SJSA1 (cell line): ENCODE data around the gene CLEC4F. TPM values are rescaled to one million over a fixed set of nuclear protein-coding genes. Genes with fewer than 3 reads are reported as not detected.

ENCODE experiments used
- DNase-seq, 2 experiments: peaks; one replicate each; pipeline ENCODE4 v3.0.0-alpha.2; 2015 to 2020; ENCODE audit warnings: low spot score in 2 of 2, low read depth in 1 of 2
- H3K27ac ChIP-seq: fragments of 250-450 bp; sonication (Bioruptor Pico); 2 replicates; pipeline ENCODE4 v1.5.1; 2020; ENCODE audit warnings: mild to moderate bottlenecking, moderate library complexity
- H3K27me3 ChIP-seq: fragments of 250-450 bp; sonication (Bioruptor Pico); replicated peaks from 2 replicates; pipeline ENCODE4 v1.5.1; 2020; ENCODE audit warnings: mild to moderate bottlenecking, moderate library complexity
- H3K36me3 ChIP-seq: fragments of 250-450 bp; sonication (Bioruptor Pico); 2 replicates; pipeline ENCODE4 v1.5.1; 2020; ENCODE audit warnings: mild to moderate bottlenecking
- H3K4me1 ChIP-seq: fragments of 250-450 bp; sonication (Bioruptor Pico); replicated peaks from 2 replicates; pipeline ENCODE4 v1.6.1; 2021; ENCODE audit warnings: mild to moderate bottlenecking
- H3K4me3 ChIP-seq: fragments of 250-450 bp; sonication (Bioruptor Pico); 2 replicates; pipeline ENCODE4 v1.5.1; 2020; ENCODE audit warnings: mild to moderate bottlenecking
- H3K9me3 ChIP-seq: fragments of 250-450 bp; sonication (Bioruptor Pico); replicated peaks from 2 replicates; pipeline ENCODE4 v1.5.1; 2020; ENCODE audit warnings: mild to moderate bottlenecking
- total RNA-seq: library from RNA; depleted of rRNA; stranded (reverse); fragments of >200 nt; shearing (Covaris generic); gene quantifications from 2 replicates; pipeline ENCODE4 v1.2.3, GENCODE V29; 2014

Gene CLEC4F
- total RNA-seq, 1 experiment from 2014 or later = not detected

DNA sequence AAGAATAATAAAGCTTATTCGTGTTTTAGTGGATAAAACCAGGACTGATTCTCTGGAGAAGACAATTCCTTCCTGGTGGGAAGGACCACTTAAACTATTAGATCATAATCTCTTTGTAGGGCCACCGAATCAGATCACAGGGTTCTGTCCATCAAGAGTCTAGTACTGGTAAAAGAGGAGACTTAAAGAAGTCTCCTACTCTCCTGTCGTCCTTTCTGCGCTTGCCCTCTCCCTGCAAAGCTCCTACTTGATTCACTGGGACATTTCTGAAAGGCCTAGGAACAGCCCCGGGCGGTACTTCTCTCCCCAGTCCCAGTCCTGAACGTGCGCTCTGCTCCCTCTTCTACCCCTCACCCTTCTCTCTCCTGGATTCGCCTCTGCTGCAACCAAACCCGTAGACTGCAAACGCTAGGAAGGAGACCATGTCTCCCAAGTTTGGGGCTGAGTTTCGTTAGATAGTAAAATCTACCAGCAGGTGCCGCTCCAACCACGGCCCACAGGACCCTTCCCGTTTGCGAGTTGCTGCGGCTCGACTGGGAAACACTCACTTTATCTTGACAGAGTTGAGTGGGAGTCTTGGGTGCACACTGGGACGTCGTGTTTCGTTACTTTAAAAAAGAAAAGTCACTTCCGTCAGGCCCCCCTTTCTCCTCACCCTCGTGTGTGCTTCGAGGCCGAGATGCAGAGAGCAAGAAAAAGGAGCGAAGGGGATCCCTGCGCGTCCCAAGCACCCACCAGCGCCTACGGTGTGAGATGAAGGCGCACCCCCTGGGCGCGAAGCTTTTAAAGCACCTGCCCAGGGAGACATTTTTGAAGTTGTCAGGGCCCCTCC lies 30.9 kb downstream of the CLEC4F start:
- Histone ChIP-seq H3K27me3 (peaks cover 43% of the 10 kb centered on the region), H3K4me3 (no peak overlapping the region), H3K36me3 (no peaks in the 10 kb centered on the region), H3K27ac (no peak overlapping the region), H3K9me3 (no peaks in the 10 kb centered on the region), H3K4me1 (no peaks in the 10 kb centered on the region)
- DNase-seq = peak in 1 of 2 experiments; percentile 7

- no peak overlapping the region for H3K4me3 ChIP-seq
- H3K27ac ChIP-seq = no peak overlapping the region
- DNase-seq = no peak
- H3K27me3 ChIP-seq = peaks cover 25% of the 10 kb centered on the region
- H3K4me1 ChIP-seq = no peaks in the 10 kb centered on the region
- no peaks in the 10 kb centered on the region for H3K9me3 ChIP-seq
- H3K36me3 ChIP-seq = no peaks in the 10 kb centered on the region
Observed at GRCh38 chr2:70785137-70785911, 35.1 kb downstream of the CLEC4F start.

DNA sequence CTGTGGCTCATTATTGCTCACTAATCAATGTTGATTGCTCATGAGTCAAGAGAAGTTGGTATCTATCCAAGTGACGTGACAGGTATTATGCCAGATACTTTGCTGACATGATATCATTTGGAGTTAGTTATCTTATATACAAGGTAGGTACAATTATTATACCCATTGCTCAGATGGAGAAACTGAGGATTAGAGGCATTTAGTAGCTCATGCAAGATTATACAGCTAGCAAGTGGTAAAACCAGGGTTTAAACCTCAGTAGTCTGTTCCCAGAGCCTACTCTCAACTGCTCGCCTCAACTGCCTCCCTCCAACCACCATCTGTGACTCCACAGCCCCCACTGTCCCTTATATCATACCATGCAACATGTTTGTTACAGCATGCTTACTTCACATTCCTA lies 36.1 kb downstream of the CLEC4F start:
- no peaks in the 10 kb centered on the region for H3K9me3 ChIP-seq
- no peaks in the 10 kb centered on the region for H3K36me3 ChIP-seq
- H3K27ac ChIP-seq = no peak overlapping the region
- no peak for DNase-seq
- no peaks in the 10 kb centered on the region for H3K4me1 ChIP-seq
- no peak overlapping the region for H3K4me3 ChIP-seq
- peaks cover 20% of the 10 kb centered on the region for H3K27me3 ChIP-seq

- Histone ChIP-seq H3K9me3 (no peaks in the 10 kb centered on the region), H3K27ac (no peak overlapping the region), H3K4me3 (no peak overlapping the region), H3K36me3 (no peaks in the 10 kb centered on the region), H3K4me1 (no peaks in the 10 kb centered on the region), H3K27me3 (peaks cover 14% of the 10 kb centered on the region)
- DNase-seq = no peak
Observed at GRCh38 chr2:70779911-70780545, 40.4 kb downstream of the CLEC4F start.

- Histone ChIP-seq H3K4me1 (no peaks in the 10 kb centered on the region), H3K27ac (no peak overlapping the region)
Observed at GRCh38 chr2:70779491-70779890, 40.9 kb downstream of the CLEC4F start.

GRCh38 chr2:70778676-70779075 lies 41.7 kb downstream of the CLEC4F start:
- H3K27me3 ChIP-seq = peaks cover 14% of the 10 kb centered on the region
- no peak overlapping the region for H3K27ac ChIP-seq
- H3K36me3 ChIP-seq = no peaks in the 10 kb centered on the region
- H3K4me1 ChIP-seq = no peaks in the 10 kb centered on the region
- DNase-seq = no peak
- no peak overlapping the region for H3K4me3 ChIP-seq
- no peaks in the 10 kb centered on the region for H3K9me3 ChIP-seq

More at GRCh38 chr2:70779491-70779890, 40.9 kb downstream of the CLEC4F start:
- H3K9me3 ChIP-seq = no peaks in the 10 kb centered on the region
- DNase-seq = no peak
- no peak overlapping the region for H3K4me3 ChIP-seq
- peaks cover 14% of the 10 kb centered on the region for H3K27me3 ChIP-seq
- no peaks in the 10 kb centered on the region for H3K36me3 ChIP-seq

- Histone ChIP-seq H3K27ac (no peak overlapping the region), H3K9me3 (no peaks in the 10 kb centered on the region), H3K4me3 (no peak overlapping the region), H3K4me1 (no peaks in the 10 kb centered on the region), H3K27me3 (peaks cover 14% of the 10 kb centered on the region), H3K36me3 (no peaks in the 10 kb centered on the region)
- no peak for DNase-seq
Observed at GRCh38 chr2:70777450-70777849, 42.9 kb downstream of the CLEC4F start.

DNA sequence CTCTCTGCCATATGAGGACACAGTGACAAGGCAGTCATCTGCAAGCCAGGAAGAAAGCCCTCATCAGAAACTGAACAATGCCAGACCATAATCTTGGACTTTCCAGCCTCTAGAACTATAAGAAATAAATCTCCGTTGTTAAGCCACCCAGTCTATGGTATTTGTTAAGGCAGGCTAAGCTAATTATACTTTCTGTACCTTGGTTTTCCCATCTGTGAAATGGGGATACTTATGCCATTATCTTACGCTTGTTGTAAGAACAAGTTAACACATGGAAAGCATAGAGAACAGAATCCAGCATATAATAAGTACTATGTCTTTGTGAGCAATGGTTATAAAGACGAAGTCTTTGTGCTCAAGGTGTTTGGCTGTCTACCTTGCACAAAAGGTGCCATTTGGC lies 44.1 kb downstream of the CLEC4F start:
- Histone ChIP-seq H3K4me1 (no peaks in the 10 kb centered on the region), H3K27ac (no peak overlapping the region), H3K27me3 (peaks cover 16% of the 10 kb centered on the region), H3K36me3 (no peaks in the 10 kb centered on the region), H3K9me3 (no peaks in the 10 kb centered on the region), H3K4me3 (no peak overlapping the region)
- no peak for DNase-seq

DNA sequence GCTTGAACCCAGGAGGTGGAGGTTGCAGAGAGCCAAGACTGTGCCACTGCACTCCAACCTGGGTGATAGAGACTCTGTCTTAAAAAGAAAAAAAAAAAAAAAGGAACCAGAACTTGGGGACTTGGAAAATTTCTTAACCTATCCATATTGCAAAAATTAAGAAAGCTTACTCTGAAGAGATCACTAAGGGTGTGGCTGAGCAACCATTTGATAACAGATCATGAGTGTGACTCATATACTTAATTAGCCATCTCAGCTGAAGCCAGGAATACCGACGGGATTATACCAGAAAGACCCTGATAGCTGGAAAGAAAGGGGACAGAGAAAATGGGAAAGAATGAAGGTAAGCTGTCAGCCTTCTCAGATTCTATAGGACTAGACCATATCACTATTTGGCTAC lies 45.3 kb downstream of the CLEC4F start:
- Histone ChIP-seq H3K27ac (no peak overlapping the region), H3K4me1 (no peaks in the 10 kb centered on the region), H3K9me3 (no peaks in the 10 kb centered on the region), H3K27me3 (peaks cover 16% of the 10 kb centered on the region), H3K4me3 (no peak overlapping the region), H3K36me3 (no peaks in the 10 kb centered on the region)
- no peak for DNase-seq

GRCh38 chr2:70772486-70773155 lies 47.8 kb downstream of the CLEC4F start:
- H3K4me3 ChIP-seq = no peak overlapping the region
- H3K9me3 ChIP-seq = no peaks in the 10 kb centered on the region
- H3K27me3 ChIP-seq = peaks cover 28% of the 10 kb centered on the region
- no peaks in the 10 kb centered on the region for H3K36me3 ChIP-seq
- peaks cover 3% of the 10 kb centered on the region for H3K4me1 ChIP-seq
- H3K27ac ChIP-seq = no peak overlapping the region
- no peak for DNase-seq

DNA sequence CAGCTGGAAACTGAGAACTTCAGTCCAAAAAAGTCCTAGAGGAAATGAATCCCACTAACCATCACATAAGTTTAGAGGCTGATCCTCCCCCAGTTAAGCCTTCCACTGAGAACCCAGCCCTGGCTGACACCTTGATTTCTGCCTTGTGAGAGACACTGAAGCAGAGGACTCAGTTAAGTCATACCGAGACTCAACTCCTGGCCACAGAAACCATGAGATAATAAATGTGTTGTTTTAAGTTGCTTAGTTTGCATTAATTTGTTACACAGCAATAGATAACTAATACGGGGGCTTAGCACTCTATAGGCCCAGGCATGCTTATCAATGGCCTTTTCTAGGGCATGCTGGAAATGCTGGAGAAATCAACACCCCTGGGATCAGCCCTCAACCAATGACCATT lies 49.0 kb downstream of the CLEC4F start:
- Histone ChIP-seq H3K4me1 (peaks cover 8% of the 10 kb centered on the region), H3K36me3 (no peaks in the 10 kb centered on the region), H3K27ac (no peak overlapping the region), H3K27me3 (peaks cover 35% of the 10 kb centered on the region), H3K9me3 (no peaks in the 10 kb centered on the region), H3K4me3 (no peak overlapping the region)
- DNase-seq = no peak

GRCh38 chr2:70769450-70769849 lies 50.9 kb downstream of the CLEC4F start:
- Histone ChIP-seq H3K9me3 (no peaks in the 10 kb centered on the region), H3K27me3 (peaks cover 51% of the 10 kb centered on the region)

DNA sequence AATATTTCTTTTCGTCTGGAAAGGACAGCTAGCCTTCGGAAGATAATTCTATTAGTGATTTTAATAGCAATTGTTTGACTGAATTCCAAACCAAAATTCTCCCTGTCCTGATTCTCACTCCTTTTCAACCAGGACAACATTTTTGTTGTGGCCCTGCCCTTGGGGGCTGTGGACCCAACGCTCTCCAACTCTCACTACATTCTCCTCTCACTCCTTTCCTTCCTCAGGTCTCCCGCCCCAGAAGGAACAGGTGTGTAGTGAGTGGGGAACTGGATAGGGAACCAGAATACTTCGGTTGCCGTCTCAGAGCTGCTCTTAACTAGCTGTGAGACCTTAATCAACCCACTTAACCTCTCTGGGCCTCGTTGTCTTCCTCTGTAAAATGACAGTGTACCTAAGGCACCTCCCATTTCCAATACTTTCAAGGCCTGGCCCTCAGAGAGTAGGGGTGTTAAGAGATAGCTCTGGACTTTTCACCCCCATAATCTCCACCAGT lies 51.8 kb downstream of the CLEC4F start:
- Histone ChIP-seq H3K27ac (no peak overlapping the region), H3K27me3 (peaks cover 53% of the 10 kb centered on the region), H3K36me3 (no peaks in the 10 kb centered on the region), H3K4me3 (no peak overlapping the region), H3K4me1 (peaks cover 8% of the 10 kb centered on the region), H3K9me3 (no peaks in the 10 kb centered on the region)
- no peak for DNase-seq

More at GRCh38 chr2:70769450-70769849, 50.9 kb downstream of the CLEC4F start:
- H3K36me3 ChIP-seq = no peaks in the 10 kb centered on the region
- H3K4me1 ChIP-seq = peaks cover 8% of the 10 kb centered on the region
- H3K4me3 ChIP-seq = no peak overlapping the region
- DNase-seq = no peak
- H3K27ac ChIP-seq = no peak overlapping the region
